Effector memory CD8-positive, alpha-beta T cell (primary cell): ENCODE measurements around the gene ANO10.

ENCODE experiments used
- ATAC-seq: fragments of 150-1000 bp; cut with Tn5 transposase; replicated peaks from 2 replicates; pipeline ENCODE4 v1.10.0; 2021; ENCODE audit warnings: mild to moderate bottlenecking, moderate library complexity
- DNase-seq, 3 experiments: peaks; one replicate each; pipeline ENCODE4 v3.0.0; 2021
- H3K27ac Mint-ChIP-seq, 2 donors: one replicate each; pipeline ENCODE4 v1.8.0; 2022; ENCODE audit warnings: mild to moderate bottlenecking in 2 of 2, mixed read lengths in 2 of 2, moderate library complexity in 2 of 2
- H3K27me3 Mint-ChIP-seq, 2 donors: one replicate each; pipeline ENCODE4 v1.8.0; 2022; ENCODE audit warnings: mixed read lengths in 2 of 2
- H3K36me3 Mint-ChIP-seq: one replicate; pipeline ENCODE4 v1.8.0; 2022; ENCODE audit warnings: mild to moderate bottlenecking, moderate library complexity, mixed read lengths; ENCODE audit not compliant: insufficient read depth
- H3K4me1 Mint-ChIP-seq, 2 donors: one replicate each; pipeline ENCODE4 v1.8.0; 2022; ENCODE audit warnings: low read depth in 2 of 2, mixed read lengths in 2 of 2
- H3K4me3 Mint-ChIP-seq, 2 donors: one replicate each; pipeline ENCODE4 v1.8.0; 2022; ENCODE audit warnings: mild to moderate bottlenecking in 2 of 2, mixed read lengths in 2 of 2, moderate library complexity in 2 of 2
- H3K9me3 Mint-ChIP-seq, 2 donors: one replicate each; pipeline ENCODE4 v1.8.0; 2022; ENCODE audit warnings: mixed read lengths in 2 of 2

Gene ANO10

GRCh38 chr3:43641306-43642114 lies 19.7 kb upstream of the ANO10 start:
- Mint-ChIP-seq H3K4me3 (no peak overlapping the region), H3K36me3 (peaks cover 3% of the 10 kb centered on the region), H3K9me3 (no peaks in the 10 kb centered on the region), H3K4me1 (peaks cover 0 to 2% of the 10 kb centered on the region in 2 donors), H3K27me3 (peaks cover 18 to 38% of the 10 kb centered on the region in 2 donors), H3K27ac (no peak overlapping the region)
- DNase-seq (no peak), ATAC-seq (no peak)

DNA sequence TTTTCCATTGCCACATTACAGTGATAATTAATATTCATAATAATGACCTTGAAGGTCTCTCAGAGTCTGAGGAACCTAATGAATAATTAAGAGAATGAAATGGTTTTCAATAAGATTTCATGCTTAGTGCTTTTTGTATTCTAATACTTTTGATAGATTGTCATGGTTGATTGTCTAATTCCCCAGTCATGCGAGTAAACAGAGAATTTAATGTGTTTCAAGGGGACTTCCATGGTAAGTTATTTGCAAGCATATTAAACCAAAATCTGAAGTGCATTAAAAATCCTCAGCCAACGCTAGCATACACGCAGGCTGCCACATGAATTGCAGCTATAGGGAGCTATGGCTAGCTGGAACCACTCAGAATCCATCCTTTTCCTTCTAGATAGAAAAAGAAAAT lies 18.9 kb upstream of the ANO10 start:
- ATAC-seq (no peak), DNase-seq (no peak)
- H3K4me3 Mint-ChIP-seq = no peak overlapping the region
- H3K9me3 Mint-ChIP-seq = no peaks in the 10 kb centered on the region
- H3K36me3 Mint-ChIP-seq = peaks cover 3% of the 10 kb centered on the region
- peaks cover 0 to 2% of the 10 kb centered on the region in 2 donors for H3K4me1 Mint-ChIP-seq
- peaks cover 19 to 30% of the 10 kb centered on the region in 2 donors for H3K27me3 Mint-ChIP-seq
- no peak overlapping the region for H3K27ac Mint-ChIP-seq

DNA sequence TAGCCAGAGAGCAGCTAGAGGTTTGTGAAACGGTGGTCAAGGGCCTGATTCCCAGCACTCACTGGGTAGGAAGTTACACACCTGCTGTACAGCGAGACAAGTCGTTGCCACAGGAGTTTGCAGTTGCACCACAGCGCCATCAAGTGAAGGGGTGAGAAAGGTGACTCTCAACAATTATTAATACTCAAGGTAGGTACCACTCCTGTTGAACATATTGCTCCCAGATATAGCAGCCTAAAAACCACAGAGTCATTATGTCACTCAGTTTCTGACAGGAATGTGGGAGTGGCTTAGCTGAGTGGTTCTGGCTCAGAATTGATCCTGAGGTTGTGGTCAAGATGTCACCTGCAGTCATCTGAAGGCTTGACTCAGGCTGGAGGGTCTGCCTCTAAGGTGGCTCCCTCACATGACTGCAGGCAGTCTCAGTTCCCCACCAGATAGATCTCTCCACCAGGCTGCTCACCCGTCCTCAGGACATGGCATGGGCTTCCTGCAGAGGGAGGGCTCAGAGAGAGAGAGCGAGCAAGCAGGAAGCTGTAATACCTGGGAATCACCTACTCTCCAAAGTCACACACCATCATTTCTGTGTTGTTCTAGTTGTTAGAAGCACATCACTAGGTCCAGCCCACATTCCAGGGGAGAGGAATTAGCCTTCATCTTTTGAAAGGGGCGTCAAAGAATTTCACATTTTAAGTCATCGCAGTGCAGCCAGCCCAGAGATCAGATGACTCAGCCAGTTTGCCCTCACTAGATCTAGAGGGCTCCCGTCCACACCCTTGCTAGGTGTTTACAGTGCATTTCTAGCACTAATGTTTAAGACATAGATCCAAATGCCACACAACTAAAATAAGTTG lies 17.0 kb upstream of the ANO10 start:
- ATAC-seq (peak; percentile 59), DNase-seq (peak; percentile 17 to 26 (median 18))
- Mint-ChIP-seq H3K27ac (no peak overlapping the region), H3K27me3 (peaks cover 18 to 21% of the 10 kb centered on the region in 2 donors), H3K9me3 (no peaks in the 10 kb centered on the region), H3K4me1 (peaks cover 0 to 2% of the 10 kb centered on the region in 2 donors), H3K4me3 (no peak overlapping the region), H3K36me3 (peaks cover 3% of the 10 kb centered on the region)

GRCh38 chr3:43637702-43638101 lies 15.9 kb upstream of the ANO10 start:
- Mint-ChIP-seq H3K4me1 (peaks cover 0 to 2% of the 10 kb centered on the region in 2 donors), H3K36me3 (peaks cover 3% of the 10 kb centered on the region), H3K27me3 (peaks cover 13 to 21% of the 10 kb centered on the region in 2 donors), H3K9me3 (no peaks in the 10 kb centered on the region), H3K27ac (no peak overlapping the region), H3K4me3 (no peak overlapping the region)
- no peak for ATAC-seq
- DNase-seq = no peak

- H3K36me3 Mint-ChIP-seq = peaks cover 3% of the 10 kb centered on the region
- no peaks in the 10 kb centered on the region for H3K4me1 Mint-ChIP-seq
- no peak overlapping the region for H3K27ac Mint-ChIP-seq
- H3K4me3 Mint-ChIP-seq = no peak overlapping the region
- H3K9me3 Mint-ChIP-seq = no peaks in the 10 kb centered on the region
- DNase-seq (no peak), ATAC-seq (no peak)
- peaks cover 14 to 31% of the 10 kb centered on the region in 2 donors for H3K27me3 Mint-ChIP-seq
Measured at GRCh38 chr3:43632986-43633385, 11.2 kb upstream of the ANO10 start.

GRCh38 chr3:43632269-43632733 lies 10.5 kb upstream of the ANO10 start:
- H3K4me1 Mint-ChIP-seq = no peaks in the 10 kb centered on the region
- no peaks in the 10 kb centered on the region for H3K9me3 Mint-ChIP-seq
- H3K27me3 Mint-ChIP-seq = peaks cover 14 to 31% of the 10 kb centered on the region in 2 donors
- H3K27ac Mint-ChIP-seq = no peak overlapping the region
- H3K4me3 Mint-ChIP-seq = no peak overlapping the region
- DNase-seq = no peak
- no peak for ATAC-seq
- H3K36me3 Mint-ChIP-seq = peaks cover 3% of the 10 kb centered on the region

DNA sequence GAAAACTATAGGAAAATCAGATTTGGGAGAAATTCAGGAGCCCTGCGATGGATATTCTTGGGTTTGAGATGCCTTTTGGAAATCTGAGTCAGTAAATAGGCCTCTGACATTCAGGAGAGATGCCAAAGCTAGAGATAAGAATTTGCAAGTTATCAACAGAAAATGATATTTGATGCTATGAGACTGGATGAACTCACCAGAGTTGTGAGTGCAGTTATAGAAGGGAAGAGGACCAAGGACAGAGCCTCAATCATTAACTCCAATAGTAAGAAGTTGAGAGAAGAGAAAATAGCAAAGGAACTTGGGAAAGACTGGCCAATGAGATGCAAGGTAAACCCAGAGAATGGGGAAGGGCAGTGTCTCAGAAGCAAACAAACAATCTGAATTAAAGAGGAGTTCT lies 7.9 kb upstream of the ANO10 start:
- DNase-seq (no peak), ATAC-seq (no peak)
- peaks cover 14 to 22% of the 10 kb centered on the region in 2 donors for H3K27me3 Mint-ChIP-seq
- H3K4me1 Mint-ChIP-seq = peaks cover 0 to 2% of the 10 kb centered on the region in 2 donors
- no peak overlapping the region for H3K27ac Mint-ChIP-seq
- no peak overlapping the region for H3K4me3 Mint-ChIP-seq
- no peaks in the 10 kb centered on the region for H3K36me3 Mint-ChIP-seq
- no peaks in the 10 kb centered on the region for H3K9me3 Mint-ChIP-seq

GRCh38 chr3:43629257-43629656 lies 7.4 kb upstream of the ANO10 start:
- H3K27ac Mint-ChIP-seq = no peak overlapping the region
- H3K27me3 Mint-ChIP-seq = peaks cover 14 to 17% of the 10 kb centered on the region in 2 donors
- no peak overlapping the region for H3K4me3 Mint-ChIP-seq
- no peak for ATAC-seq
- H3K36me3 Mint-ChIP-seq = no peaks in the 10 kb centered on the region
- no peak for DNase-seq
- H3K9me3 Mint-ChIP-seq = no peaks in the 10 kb centered on the region
- H3K4me1 Mint-ChIP-seq = peaks cover 0 to 2% of the 10 kb centered on the region in 2 donors

DNA sequence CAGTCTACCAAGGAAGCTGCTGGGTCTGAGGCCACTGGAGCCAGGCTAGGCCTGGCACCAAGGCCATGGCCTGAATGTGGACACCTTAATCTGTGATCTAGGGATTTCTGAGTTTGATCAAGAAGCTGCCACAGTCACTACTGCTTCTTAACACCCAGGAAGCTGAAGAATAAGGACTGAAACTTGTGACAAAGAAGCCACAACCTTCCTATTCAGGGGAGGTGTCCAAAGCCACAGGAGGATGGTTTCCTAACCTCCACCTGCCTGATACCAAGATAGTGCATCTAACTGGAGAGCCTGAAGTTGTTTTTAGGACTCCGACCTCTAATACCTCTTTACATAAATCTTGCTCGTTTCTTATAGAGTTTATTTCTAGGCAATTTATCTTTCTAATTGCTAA lies 5.5 kb upstream of the ANO10 start:
- H3K36me3 Mint-ChIP-seq = peaks cover 5% of the 10 kb centered on the region
- H3K27ac Mint-ChIP-seq = no peak overlapping the region
- peaks cover 7% of the 10 kb centered on the region in 2 donors for H3K4me1 Mint-ChIP-seq
- ATAC-seq = peak; percentile 72
- DNase-seq = no peak
- no peak overlapping the region for H3K4me3 Mint-ChIP-seq
- peaks cover 14 to 17% of the 10 kb centered on the region in 2 donors for H3K27me3 Mint-ChIP-seq
- no peaks in the 10 kb centered on the region for H3K9me3 Mint-ChIP-seq

GRCh38 chr3:43624619-43625305 lies 3.0 kb upstream of the ANO10 start:
- no peaks in the 10 kb centered on the region for H3K9me3 Mint-ChIP-seq
- peaks cover 14 to 18% of the 10 kb centered on the region in 2 donors for H3K4me1 Mint-ChIP-seq
- no peak overlapping the region for H3K4me3 Mint-ChIP-seq

DNA sequence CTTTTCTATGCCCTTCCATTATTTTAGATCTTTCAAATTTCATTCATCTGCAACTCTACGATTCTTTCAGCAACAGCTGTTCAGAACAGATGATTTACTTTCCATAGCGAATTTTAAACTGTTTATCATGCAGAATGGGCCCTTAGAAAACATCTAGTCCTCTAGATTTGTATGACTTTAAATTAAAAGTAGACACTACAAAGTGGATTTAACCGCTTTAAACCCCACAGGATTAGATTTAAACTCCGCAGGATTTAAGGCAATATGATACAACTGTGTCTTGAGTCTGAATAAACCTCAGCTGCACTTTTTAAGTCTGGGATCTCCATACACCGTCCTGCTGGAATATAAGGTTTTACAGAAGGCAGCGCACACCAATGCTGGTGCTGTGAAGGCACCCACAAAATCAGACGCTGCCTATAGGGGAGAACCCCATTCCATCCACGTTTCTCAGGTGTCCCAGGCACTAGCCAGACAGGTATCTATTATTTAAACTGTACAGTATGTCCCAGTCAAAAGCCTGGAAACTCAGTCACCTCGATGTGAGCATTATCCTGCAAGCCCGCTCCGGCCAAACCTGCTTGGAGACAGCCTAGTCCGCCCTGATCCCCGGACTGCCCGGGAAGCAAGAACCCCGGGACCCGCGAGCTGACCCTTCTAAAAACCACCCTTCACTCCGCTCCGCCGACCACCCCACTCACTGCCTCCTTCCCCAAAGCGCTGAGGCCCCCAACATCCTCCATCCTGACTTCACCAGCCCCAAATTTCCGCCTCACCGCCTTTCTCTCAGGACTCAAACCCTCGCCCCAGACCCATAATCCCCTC lies 768 bp downstream of the ANO10 start:
- DNase-seq (peak in 2 of 3 experiments; percentile 3 to 20), ATAC-seq (peak; percentile 0)
- Mint-ChIP-seq H3K9me3 (no peaks in the 10 kb centered on the region), H3K4me3 (peak overlapping the region; percentile 83 to 90), H3K27me3 (no peaks in the 10 kb centered on the region), H3K36me3 (peaks cover 9% of the 10 kb centered on the region), H3K27ac (peak overlapping the region in 1 of 2 donors; percentile 91), H3K4me1 (peaks cover 12 to 23% of the 10 kb centered on the region in 2 donors)

More at GRCh38 chr3:43624619-43625305, 3.0 kb upstream of the ANO10 start:
- Mint-ChIP-seq H3K27ac (no peak overlapping the region), H3K36me3 (peaks cover 9% of the 10 kb centered on the region), H3K27me3 (peaks cover 0 to 15% of the 10 kb centered on the region in 2 donors)
- DNase-seq = no peak
- ATAC-seq = no peak

DNA sequence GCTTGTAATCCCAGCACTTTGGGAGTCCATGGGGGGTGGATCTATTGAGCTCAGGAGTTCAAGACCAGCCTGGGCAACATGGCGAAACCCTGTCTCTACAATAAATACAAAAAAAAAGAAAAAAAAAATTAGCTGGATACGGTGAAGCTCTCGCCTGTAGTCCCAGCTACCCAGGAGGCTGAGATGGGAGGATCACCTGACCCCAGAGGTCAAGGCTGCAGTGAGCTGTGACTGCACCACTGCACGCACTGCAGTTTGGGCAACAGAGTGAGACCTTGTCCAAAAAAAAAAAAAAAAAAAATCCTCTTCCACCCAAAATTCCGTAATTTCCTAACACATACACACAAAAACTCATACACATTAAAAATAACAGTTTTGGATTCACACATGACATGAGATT lies 2.2 kb downstream of the ANO10 start:
- Mint-ChIP-seq H3K27me3 (no peaks in the 10 kb centered on the region), H3K36me3 (peaks cover 9% of the 10 kb centered on the region), H3K4me3 (no peak overlapping the region), H3K4me1 (peaks cover 12 to 23% of the 10 kb centered on the region in 2 donors), H3K27ac (no peak overlapping the region), H3K9me3 (no peaks in the 10 kb centered on the region)
- DNase-seq (no peak), ATAC-seq (no peak)
